SH-SY5Y (cell line): ENCODE measurements around the gene CR1.

Experiments
- GATA2 ChIP-seq: IDR thresholded peaks from 2 replicates; pipeline ENCODE4 v1.6.1; 2011; ENCODE audit warnings: mild to moderate bottlenecking, low read depth, low read length
- GATA3 ChIP-seq: IDR thresholded peaks from 2 replicates; pipeline ENCODE4 v1.6.1; 2011; ENCODE audit warnings: low read depth, mild to moderate bottlenecking, low read length, moderate library complexity

GRCh38 chr1:207497941-207498340 is 2.0 kb downstream of the CR1 start:
- TF ChIP-seq GATA2 (no peak), GATA3 (no peak)
